PC-3 (cell line): ENCODE data around the gene PEX5L.

Experiments
- CTCF ChIP-seq: fragments of 300-600 bp; sonication (generic); conservative IDR thresholded peaks from 2 replicates; pipeline ENCODE4 v1.5.1; 2017; ENCODE audit warnings: antibody characterized with exemption, low read depth, mild to moderate bottlenecking, low read length
- EZH2 ChIP-seq: fragments of 300-600 bp; sonication (generic); IDR thresholded peaks from one replicate; pipeline ENCODE4 v1.6.1; 2017; ENCODE audit warnings: antibody characterized with exemption, mild to moderate bottlenecking, low read length; ENCODE audit not compliant: unreplicated experiment

DNA sequence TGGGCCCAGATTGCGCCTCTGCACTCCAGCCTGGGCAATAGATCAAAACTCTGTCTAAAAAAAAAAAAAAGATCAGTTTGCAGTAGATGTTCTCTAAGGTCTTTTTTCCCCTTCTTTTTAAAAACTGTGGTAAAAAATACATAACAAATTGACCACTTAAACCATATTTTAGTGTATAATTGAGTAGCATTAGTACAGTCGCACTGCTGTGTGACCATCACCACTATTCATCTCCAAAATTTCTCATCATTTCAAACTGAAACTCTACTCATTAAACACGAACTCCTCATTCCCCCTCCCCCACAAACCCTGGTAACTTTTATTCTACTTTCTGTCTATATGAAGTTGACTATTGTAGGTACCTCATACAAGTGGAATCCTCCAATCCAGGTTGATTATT is 160.3 kb downstream of the PEX5L start:
- TF ChIP-seq EZH2 (no peak), CTCF (no peak)
